Measurements from ENCODE around the gene NCL. TPM values are rescaled to one million over a fixed set of nuclear protein-coding genes. Genes with fewer than 3 reads are reported as not detected.
A peak's percentile ranks its signal among the peaks of the same experiment; 100 is the strongest.

NCL gene
- total RNA-seq, 1 donor from 2014 or later, result 141 TPM

GRCh38 chr2:231494669-231495068, 30.4 kb upstream of the NCL start:
- no peak for TF ChIP-seq CTCF (conservative IDR thresholded peaks at IDR 0.05; ENCODE audit: low read depth, low read length)
- DNase-seq (ENCODE audit: low read depth), result no peak
- no peak overlapping the region for H3K4me3 ChIP-seq (ENCODE audit: low read depth, low read length)

- no peak overlapping the region for H3K4me3 ChIP-seq (ENCODE audit: low read depth, low read length)
- no peak for DNase-seq (ENCODE audit: low read depth)
- TF ChIP-seq CTCF (conservative IDR thresholded peaks at IDR 0.05; ENCODE audit: low read depth, low read length), result no peak
These were observed 26.5 kb upstream of the NCL start for GRCh38 chr2:231490801-231491200.

GRCh38 chr2:231489990-231490389, 25.7 kb upstream of the NCL start:
- no peak for DNase-seq (ENCODE audit: low read depth)
- no peak overlapping the region for H3K4me3 ChIP-seq (ENCODE audit: low read depth, low read length)
- peak; percentile 29 for TF ChIP-seq CTCF (conservative IDR thresholded peaks at IDR 0.05; ENCODE audit: low read depth, low read length)

- no peak for TF ChIP-seq CTCF (conservative IDR thresholded peaks at IDR 0.05; ENCODE audit: low read depth, low read length)
- no peak for DNase-seq (ENCODE audit: low read depth)
- no peak overlapping the region for H3K4me3 ChIP-seq (ENCODE audit: low read depth, low read length)
These were observed 24.0 kb upstream of the NCL start for GRCh38 chr2:231488331-231488730.

- no peak overlapping the region for H3K4me3 ChIP-seq (ENCODE audit: low read depth, low read length)
- no peak for DNase-seq (ENCODE audit: low read depth)
- TF ChIP-seq CTCF (conservative IDR thresholded peaks at IDR 0.05; ENCODE audit: low read depth, low read length), result no peak
These were observed 22.7 kb upstream of the NCL start for GRCh38 chr2:231486851-231487596.

GRCh38 chr2:231483398-231484329, 19.4 kb upstream of the NCL start:
- DNase-seq (ENCODE audit: low read depth), result no peak
- TF ChIP-seq CTCF (conservative IDR thresholded peaks at IDR 0.05; ENCODE audit: low read depth, low read length), result no peak
- H3K4me3 ChIP-seq (ENCODE audit: low read depth, low read length), result no peak overlapping the region

Data from epithelial cell of proximal tubule (primary cell).